Activated T-cell treated with anti-CD3 and anti-CD28 coated beads, Interleukin-2, amount 50 U/mL, for 24 hours (primary cell): ENCODE measurements around the gene CA11.

Source experiments
- DNase-seq: peaks from one replicate; pipeline ENCODE4 v3.0.0-alpha.2; 2020
- H3K27ac Mint-ChIP-seq: 2 replicates; pipeline ENCODE4 v1.8.0; 2020; ENCODE audit warnings: mild to moderate bottlenecking, mixed read lengths
- H3K27me3 Mint-ChIP-seq: 2 replicates; pipeline ENCODE4 v1.8.0; 2020; ENCODE audit warnings: mixed read lengths
- H3K36me3 Mint-ChIP-seq: 2 replicates; pipeline ENCODE4 v1.8.0; 2020; ENCODE audit warnings: low read depth, mixed read lengths
- H3K4me1 Mint-ChIP-seq: 2 replicates; pipeline ENCODE4 v1.8.0; 2020; ENCODE audit warnings: low read depth, mixed read lengths
- H3K4me3 Mint-ChIP-seq: 2 replicates; pipeline ENCODE4 v1.8.0; 2020; ENCODE audit warnings: mild to moderate bottlenecking, moderate library complexity, mixed read lengths
- H3K9me3 Mint-ChIP-seq: 2 replicates; pipeline ENCODE4 v1.8.0; 2020; ENCODE audit warnings: mixed read lengths

Gene CA11

GRCh38 chr19:48619692-48620585 is 26.0 kb downstream of the CA11 start:
- H3K27me3 Mint-ChIP-seq, result no peaks in the 10 kb centered on the region
- H3K4me3 Mint-ChIP-seq, result peak overlapping the region; percentile 98
- DNase-seq, result no peak
- H3K27ac Mint-ChIP-seq, result peak overlapping the region; percentile 99
- peaks cover 54% of the 10 kb centered on the region for H3K4me1 Mint-ChIP-seq
- peaks cover 80% of the 10 kb centered on the region for H3K36me3 Mint-ChIP-seq
- H3K9me3 Mint-ChIP-seq, result no peaks in the 10 kb centered on the region

GRCh38 chr19:48618916-48619691 is 26.9 kb downstream of the CA11 start, which contains the start of the genes RPL18 and SPHK2:
Gene RPL18 (minus strand): TSS chr19:48619178. CDS start chr19:48619143, 35 bp downstream.
Gene SPHK2 (plus strand): TSS chr19:48619506. CDS start chr19:48620515, 1,009 bp downstream.
- H3K9me3 Mint-ChIP-seq, result no peaks in the 10 kb centered on the region
- peak within 1 kb of the TSS; percentile 99 for H3K27ac Mint-ChIP-seq
- peaks cover 84% of the 10 kb centered on the region for H3K36me3 Mint-ChIP-seq
- H3K4me3 Mint-ChIP-seq, result peak within 1 kb of the TSS; percentile 98
- peak; percentile 97 for DNase-seq
- peaks cover 47% of the 10 kb centered on the region for H3K4me1 Mint-ChIP-seq
- H3K27me3 Mint-ChIP-seq, result no peaks in the 10 kb centered on the region

GRCh38 chr19:48618278-48618915 is 27.6 kb downstream of the CA11 start:
- H3K36me3 Mint-ChIP-seq, result peaks cover 85% of the 10 kb centered on the region
- H3K4me1 Mint-ChIP-seq, result peaks cover 41% of the 10 kb centered on the region
- no peak for DNase-seq
- H3K27ac Mint-ChIP-seq, result peak overlapping the region; percentile 99
- H3K9me3 Mint-ChIP-seq, result no peaks in the 10 kb centered on the region
- peak overlapping the region; percentile 98 for H3K4me3 Mint-ChIP-seq
- H3K27me3 Mint-ChIP-seq, result no peaks in the 10 kb centered on the region

DNA sequence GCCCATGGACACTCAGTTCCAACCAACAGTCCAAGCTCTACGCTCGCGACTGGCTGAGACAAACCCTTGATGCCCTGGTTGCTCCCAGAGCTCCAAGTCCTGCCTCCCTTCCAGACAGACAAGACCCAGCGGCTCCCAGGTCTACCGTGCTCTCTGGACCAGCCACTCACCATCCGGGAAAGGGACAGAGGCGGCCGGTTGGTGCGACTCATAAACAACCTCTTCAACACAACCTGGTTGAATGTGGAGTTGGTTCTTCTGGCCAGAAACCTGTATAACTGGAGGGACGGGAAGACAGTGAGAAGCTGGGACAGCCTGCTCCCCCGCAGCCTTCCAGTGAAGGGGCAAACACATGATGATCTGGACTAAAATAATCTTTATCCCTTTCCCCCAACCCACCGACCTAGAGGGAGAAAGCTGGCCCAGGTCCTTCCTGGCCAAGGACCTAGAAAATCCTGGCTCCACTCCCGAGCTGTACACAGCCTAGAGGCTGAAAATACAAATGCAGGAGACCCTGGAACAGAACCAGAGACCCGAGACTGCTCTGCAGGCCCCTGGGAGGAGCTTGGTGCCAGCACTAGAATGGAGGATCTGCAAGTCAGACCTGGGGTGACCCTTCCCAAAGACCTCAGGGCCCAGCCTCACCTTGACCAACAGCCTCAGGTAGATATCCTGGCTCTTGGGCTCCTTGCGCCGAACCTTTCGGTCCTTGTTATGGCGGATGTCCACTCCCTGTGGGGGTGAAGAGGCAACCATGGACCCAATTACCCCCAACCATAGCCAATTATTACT is 28.6 kb downstream of the CA11 start:
- peaks cover 81% of the 10 kb centered on the region for H3K36me3 Mint-ChIP-seq
- H3K27me3 Mint-ChIP-seq, result no peaks in the 10 kb centered on the region
- no peaks in the 10 kb centered on the region for H3K9me3 Mint-ChIP-seq
- H3K4me3 Mint-ChIP-seq, result peak overlapping the region; percentile 98
- DNase-seq, result no peak
- peak overlapping the region; percentile 99 for H3K27ac Mint-ChIP-seq
- H3K4me1 Mint-ChIP-seq, result peaks cover 37% of the 10 kb centered on the region

DNA sequence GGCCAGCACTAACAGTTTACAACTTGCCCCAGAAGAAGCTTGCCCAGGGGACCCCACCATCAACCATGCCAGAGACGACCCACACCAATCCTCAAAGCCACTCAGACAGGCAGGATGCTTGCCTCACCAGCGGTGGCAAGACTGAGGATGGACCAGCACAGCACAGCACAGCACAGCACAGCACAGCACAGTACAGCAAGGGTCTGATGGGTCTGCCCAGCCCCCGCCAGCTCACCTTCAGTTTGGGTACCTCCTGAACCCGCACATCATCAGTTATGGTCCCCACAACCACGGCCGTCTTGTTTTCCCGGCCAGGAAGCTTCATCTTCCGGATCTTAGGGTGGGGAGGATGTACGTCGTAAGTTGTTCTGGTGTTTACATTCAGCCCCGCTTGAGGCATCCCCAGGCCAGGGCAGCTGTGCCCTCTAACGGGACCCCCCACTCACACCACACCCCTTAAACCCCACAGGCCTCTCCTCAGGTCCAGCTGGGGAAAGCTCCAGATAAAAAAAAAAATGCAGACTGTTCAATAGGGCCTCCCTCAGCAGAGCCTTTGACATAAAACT is 29.4 kb downstream of the CA11 start:
- Mint-ChIP-seq H3K4me3 (peak overlapping the region; percentile 98), H3K9me3 (no peaks in the 10 kb centered on the region), H3K36me3 (peaks cover 80% of the 10 kb centered on the region), H3K27me3 (no peaks in the 10 kb centered on the region), H3K27ac (peak overlapping the region; percentile 99), H3K4me1 (peaks cover 32% of the 10 kb centered on the region)
- no peak for DNase-seq

DNA sequence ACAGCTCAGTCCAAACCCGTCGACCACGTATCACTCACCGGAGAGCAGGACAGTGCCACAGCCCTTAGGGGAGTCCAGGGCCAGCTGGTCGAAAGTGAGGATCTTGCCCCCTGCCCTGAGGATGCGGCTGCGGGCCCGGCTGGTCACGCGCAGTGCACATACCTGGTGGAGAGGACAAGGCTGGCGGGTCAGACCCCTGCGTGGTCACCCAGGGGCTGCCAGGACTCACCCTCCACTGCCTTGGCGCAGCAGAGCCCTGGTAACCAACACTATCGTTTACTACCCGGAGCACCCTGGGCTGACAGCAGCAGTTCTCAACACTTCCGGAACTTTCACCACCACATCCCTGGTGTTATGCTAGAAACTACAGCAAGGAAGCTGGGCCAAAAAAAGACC is 29.9 kb downstream of the CA11 start:
- H3K4me1 Mint-ChIP-seq, result peaks cover 29% of the 10 kb centered on the region
- H3K4me3 Mint-ChIP-seq, result peak overlapping the region; percentile 98
- H3K36me3 Mint-ChIP-seq, result peaks cover 75% of the 10 kb centered on the region
- H3K27ac Mint-ChIP-seq, result peak overlapping the region; percentile 99
- no peak for DNase-seq
- no peaks in the 10 kb centered on the region for H3K9me3 Mint-ChIP-seq
- H3K27me3 Mint-ChIP-seq, result no peaks in the 10 kb centered on the region

GRCh38 chr19:48615231-48616040 is 30.6 kb downstream of the CA11 start:
- Mint-ChIP-seq H3K9me3 (no peaks in the 10 kb centered on the region), H3K36me3 (peaks cover 75% of the 10 kb centered on the region), H3K4me1 (peaks cover 29% of the 10 kb centered on the region), H3K27me3 (no peaks in the 10 kb centered on the region), H3K4me3 (peak overlapping the region; percentile 98), H3K27ac (peak overlapping the region; percentile 99)
- no peak for DNase-seq

- H3K27ac Mint-ChIP-seq, result peak within 1 kb of the TSS; percentile 99
- peaks cover 22% of the 10 kb centered on the region for H3K4me1 Mint-ChIP-seq
- peaks cover 67% of the 10 kb centered on the region for H3K36me3 Mint-ChIP-seq
- no peaks in the 10 kb centered on the region for H3K9me3 Mint-ChIP-seq
- peak; percentile 60 for DNase-seq
- no peaks in the 10 kb centered on the region for H3K27me3 Mint-ChIP-seq
- peak within 1 kb of the TSS; percentile 98 for H3K4me3 Mint-ChIP-seq
Observed at GRCh38 chr19:48614436-48615230, 31.4 kb downstream of the CA11 start, which contains the start of gene FAM83E. Gene FAM83E (minus strand): TSS chr19:48615076. CDS start chr19:48613372, 1,704 bp downstream.

- Mint-ChIP-seq H3K4me3 (peak overlapping the region; percentile 28), H3K9me3 (no peaks in the 10 kb centered on the region), H3K36me3 (peaks cover 61% of the 10 kb centered on the region), H3K4me1 (peaks cover 20% of the 10 kb centered on the region), H3K27ac (peak overlapping the region; percentile 85), H3K27me3 (no peaks in the 10 kb centered on the region)
- DNase-seq, result peak; percentile 61
Observed at GRCh38 chr19:48613852-48614435, 32.0 kb downstream of the CA11 start.

- peaks cover 54% of the 10 kb centered on the region for H3K36me3 Mint-ChIP-seq
- no peaks in the 10 kb centered on the region for H3K27me3 Mint-ChIP-seq
- no peaks in the 10 kb centered on the region for H3K9me3 Mint-ChIP-seq
- H3K4me1 Mint-ChIP-seq, result peaks cover 23% of the 10 kb centered on the region
- no peak for DNase-seq
- H3K4me3 Mint-ChIP-seq, result no peak overlapping the region
- peak overlapping the region; percentile 85 for H3K27ac Mint-ChIP-seq
Observed at GRCh38 chr19:48613024-48613851, 32.7 kb downstream of the CA11 start.

DNA sequence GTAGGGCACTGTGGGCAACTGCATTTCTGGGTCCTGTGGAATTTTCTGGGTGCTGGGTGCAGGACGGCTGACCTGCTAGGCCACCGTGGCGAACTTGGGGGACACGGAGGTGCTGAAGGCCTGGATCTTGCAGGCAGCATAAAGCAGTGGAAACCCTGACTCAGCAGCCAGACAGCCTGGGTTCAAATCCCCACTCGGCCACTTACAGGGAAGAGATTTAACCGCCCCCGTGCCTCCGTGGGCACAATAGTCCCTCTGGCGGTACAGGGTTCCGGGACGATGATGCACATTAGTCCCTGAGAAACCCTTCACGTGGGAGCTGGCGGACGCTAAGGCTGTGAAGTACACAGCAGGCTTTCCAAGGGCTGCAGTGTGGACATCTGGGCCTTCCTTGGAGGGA is 34.1 kb downstream of the CA11 start:
- H3K27ac Mint-ChIP-seq, result peak overlapping the region; percentile 71
- DNase-seq, result no peak

More for the DNA sequence above, 34.1 kb downstream of the CA11 start:
- peaks cover 19% of the 10 kb centered on the region for H3K4me1 Mint-ChIP-seq
- H3K4me3 Mint-ChIP-seq, result no peak overlapping the region
- H3K27me3 Mint-ChIP-seq, result no peaks in the 10 kb centered on the region
- H3K36me3 Mint-ChIP-seq, result peaks cover 40% of the 10 kb centered on the region
- no peaks in the 10 kb centered on the region for H3K9me3 Mint-ChIP-seq
